ENCODE measurements around the gene C21orf91. TPM values are rescaled to one million over a fixed set of nuclear protein-coding genes. Genes with fewer than 3 reads are reported as not detected.

C21orf91 gene
- total RNA-seq (ENCODE audit: unreplicated experiment) = 14.3 TPM
- long read RNA-seq, full-length matches to known transcripts = 3 of 7 reads
- long read RNA-seq, partial matches to known transcripts = 0 of 7 reads
- long read RNA-seq, other reads (novel, unspliced or antisense) = 4 of 7 reads

- peaks cover 4% of the 10 kb centered on the region for H3K27me3 Mint-ChIP-seq (ENCODE audit: unreplicated experiment)
- H3K4me1 Mint-ChIP-seq (ENCODE audit: low read depth, unreplicated experiment) = peaks cover 3% of the 10 kb centered on the region
- peak; percentile 85 for DNase-seq
- peaks cover 2% of the 10 kb centered on the region for H3K9me3 Mint-ChIP-seq (ENCODE audit: unreplicated experiment)
- TF ChIP-seq CTCF (IDR thresholded peaks at IDR 0.05; ENCODE audit: partially characterized antibody, unreplicated experiment) = no peak
- H3K27ac Mint-ChIP-seq (ENCODE audit: unreplicated experiment) = peak within 1 kb of the TSS; percentile 100
- H3K36me3 Mint-ChIP-seq (ENCODE audit: unreplicated experiment) = no peaks in the 10 kb centered on the region
- H3K4me3 Mint-ChIP-seq (ENCODE audit: unreplicated experiment) = peak within 1 kb of the TSS; percentile 97
Measured at GRCh38 chr21:17819114-17819876, at the start of gene C21orf91. C21orf91 (minus strand) TSS chr21:17819356; CDS start chr21:17818318, 1,038 bp downstream.

- no peaks in the 10 kb centered on the region for H3K4me1 Mint-ChIP-seq (ENCODE audit: low read depth, unreplicated experiment)
- DNase-seq = no peak
- no peak overlapping the region for H3K27ac Mint-ChIP-seq (ENCODE audit: unreplicated experiment)
- H3K36me3 Mint-ChIP-seq (ENCODE audit: unreplicated experiment) = no peaks in the 10 kb centered on the region
- no peaks in the 10 kb centered on the region for H3K9me3 Mint-ChIP-seq (ENCODE audit: unreplicated experiment)
- peaks cover 1% of the 10 kb centered on the region for H3K27me3 Mint-ChIP-seq (ENCODE audit: unreplicated experiment)
- no peak overlapping the region for H3K4me3 Mint-ChIP-seq (ENCODE audit: unreplicated experiment)
- TF ChIP-seq CTCF (IDR thresholded peaks at IDR 0.05; ENCODE audit: partially characterized antibody, unreplicated experiment) = no peak
Measured at GRCh38 chr21:17866590-17866989, 47.4 kb upstream of the C21orf91 start.

- no peaks in the 10 kb centered on the region for H3K36me3 Mint-ChIP-seq (ENCODE audit: unreplicated experiment)
- peaks cover 6% of the 10 kb centered on the region for H3K4me1 Mint-ChIP-seq (ENCODE audit: low read depth, unreplicated experiment)
- no peaks in the 10 kb centered on the region for H3K27me3 Mint-ChIP-seq (ENCODE audit: unreplicated experiment)
- peaks cover 2% of the 10 kb centered on the region for H3K9me3 Mint-ChIP-seq (ENCODE audit: unreplicated experiment)
- H3K27ac Mint-ChIP-seq (ENCODE audit: unreplicated experiment) = no peak overlapping the region
- DNase-seq = no peak
- no peak for TF ChIP-seq CTCF (IDR thresholded peaks at IDR 0.05; ENCODE audit: partially characterized antibody, unreplicated experiment)
- no peak overlapping the region for H3K4me3 Mint-ChIP-seq (ENCODE audit: unreplicated experiment)
Measured at GRCh38 chr21:17859661-17860060, 40.5 kb upstream of the C21orf91 start.

- peaks cover 6% of the 10 kb centered on the region for H3K4me1 Mint-ChIP-seq (ENCODE audit: low read depth, unreplicated experiment)
- no peak for TF ChIP-seq CTCF (IDR thresholded peaks at IDR 0.05; ENCODE audit: partially characterized antibody, unreplicated experiment)
- H3K9me3 Mint-ChIP-seq (ENCODE audit: unreplicated experiment) = peaks cover 2% of the 10 kb centered on the region
- DNase-seq = no peak
- H3K36me3 Mint-ChIP-seq (ENCODE audit: unreplicated experiment) = no peaks in the 10 kb centered on the region
- H3K27ac Mint-ChIP-seq (ENCODE audit: unreplicated experiment) = no peak overlapping the region
- no peak overlapping the region for H3K4me3 Mint-ChIP-seq (ENCODE audit: unreplicated experiment)
- no peaks in the 10 kb centered on the region for H3K27me3 Mint-ChIP-seq (ENCODE audit: unreplicated experiment)
Measured at GRCh38 chr21:17858747-17859146, 39.6 kb upstream of the C21orf91 start.

- no peak overlapping the region for H3K27ac Mint-ChIP-seq (ENCODE audit: unreplicated experiment)
- no peak for TF ChIP-seq CTCF (IDR thresholded peaks at IDR 0.05; ENCODE audit: partially characterized antibody, unreplicated experiment)
- H3K4me3 Mint-ChIP-seq (ENCODE audit: unreplicated experiment) = no peak overlapping the region
Measured at GRCh38 chr21:17854745-17855144, 35.6 kb upstream of the C21orf91 start.

More at GRCh38 chr21:17854745-17855144, 35.6 kb upstream of the C21orf91 start:
- H3K9me3 Mint-ChIP-seq (ENCODE audit: unreplicated experiment) = peaks cover 2% of the 10 kb centered on the region
- peaks cover 6% of the 10 kb centered on the region for H3K4me1 Mint-ChIP-seq (ENCODE audit: low read depth, unreplicated experiment)
- no peaks in the 10 kb centered on the region for H3K27me3 Mint-ChIP-seq (ENCODE audit: unreplicated experiment)
- H3K36me3 Mint-ChIP-seq (ENCODE audit: unreplicated experiment) = no peaks in the 10 kb centered on the region
- no peak for DNase-seq

Data from glutamatergic neuron (in vitro differentiated cells).